ENCODE results near the gene DDC.

The DDC gene

DNA sequence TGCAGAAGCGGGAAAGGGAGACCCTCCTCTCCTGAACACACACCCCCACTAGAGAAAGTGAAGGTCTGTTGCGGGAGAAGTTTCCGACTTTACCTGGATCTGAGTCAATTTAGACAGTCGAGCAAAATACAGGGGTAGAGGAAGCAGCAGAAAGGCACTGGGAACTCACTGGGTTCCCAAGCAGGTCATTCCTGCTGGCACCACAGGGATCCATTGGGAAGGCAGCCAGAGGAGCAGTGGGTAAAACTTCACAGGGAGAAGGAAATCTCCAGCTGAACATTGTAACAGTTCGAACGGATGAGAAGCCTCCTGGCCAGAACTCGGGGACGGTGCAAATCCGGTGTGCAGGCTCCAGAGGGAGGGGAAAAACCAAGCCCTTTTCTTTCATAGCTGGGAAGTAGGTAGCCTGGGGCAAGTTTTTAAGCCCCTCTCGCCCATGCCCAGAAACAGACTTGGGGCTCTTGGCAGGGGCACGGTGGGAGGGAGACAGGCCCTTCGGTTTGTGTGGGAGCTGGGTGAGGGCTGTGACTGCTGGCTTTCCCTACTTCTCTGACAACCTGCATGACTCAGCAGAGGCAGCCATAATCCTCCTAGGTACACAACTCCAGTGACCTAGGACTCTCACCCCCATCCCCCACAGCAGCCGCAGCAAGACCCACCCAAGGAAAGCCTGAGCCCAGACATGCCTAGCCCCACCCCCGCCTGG lies 51.9 kb downstream of the DDC start:
- DNase-seq: no peak

GRCh38 chr7:50512384-50512783 lies 52.8 kb downstream of the DDC start:
- no peak for DNase-seq

DNA sequence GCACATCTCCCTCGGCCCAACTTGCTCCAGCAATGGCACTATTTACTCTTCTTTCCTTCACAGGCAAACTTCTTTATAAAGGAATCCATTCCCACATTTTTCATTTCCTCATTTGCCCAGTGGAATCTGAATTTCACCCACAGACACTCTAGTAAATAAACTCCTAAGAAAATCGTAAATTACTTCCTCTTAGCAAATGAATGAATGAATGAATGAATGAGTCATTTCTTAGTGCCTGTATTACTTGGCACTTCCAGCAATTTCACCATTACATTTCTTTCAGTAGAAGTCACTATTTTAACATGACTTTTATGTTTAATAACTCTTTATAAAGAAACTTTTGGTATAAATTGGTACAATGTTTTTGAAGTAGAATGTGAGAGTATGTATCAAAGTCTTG lies 55.7 kb downstream of the DDC start:
- DNase-seq: no peak

- no peak for DNase-seq
These were observed 56.7 kb downstream of the DDC start for GRCh38 chr7:50508471-50508943.

DNA sequence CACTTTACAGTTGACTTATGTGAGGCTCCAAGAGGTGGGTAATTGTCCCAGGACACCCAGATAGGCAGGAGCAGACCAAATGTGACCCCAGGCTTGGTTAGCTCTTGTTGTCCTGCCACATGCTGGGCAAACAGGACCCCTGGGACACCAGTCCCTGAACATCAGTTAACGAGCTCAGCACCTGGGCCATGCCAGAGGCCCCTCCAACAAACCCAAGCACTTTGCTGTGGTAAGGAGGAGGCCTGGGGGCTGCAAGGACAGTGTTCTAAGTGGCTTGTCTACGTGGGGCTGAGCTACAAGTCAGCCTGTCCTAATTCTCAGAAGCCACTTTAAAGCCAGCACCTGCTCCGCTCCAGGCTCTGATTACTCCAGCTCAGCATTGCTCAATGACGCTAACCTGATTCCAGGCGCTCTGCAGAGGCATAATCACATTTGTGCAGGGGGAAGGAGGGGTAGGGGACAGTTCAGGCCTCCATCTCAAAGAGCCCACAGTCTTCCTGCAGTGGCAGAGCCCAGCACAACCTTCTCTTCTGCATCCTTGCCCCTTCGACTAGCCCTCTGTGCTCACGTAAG lies 57.2 kb downstream of the DDC start:
- no peak for DNase-seq

- DNase-seq: no peak
These were observed 59.5 kb downstream of the DDC start for GRCh38 chr7:50505553-50506210.

GRCh38 chr7:50504646-50505546 lies 60.3 kb downstream of the DDC start:
- no peak for DNase-seq

DNA sequence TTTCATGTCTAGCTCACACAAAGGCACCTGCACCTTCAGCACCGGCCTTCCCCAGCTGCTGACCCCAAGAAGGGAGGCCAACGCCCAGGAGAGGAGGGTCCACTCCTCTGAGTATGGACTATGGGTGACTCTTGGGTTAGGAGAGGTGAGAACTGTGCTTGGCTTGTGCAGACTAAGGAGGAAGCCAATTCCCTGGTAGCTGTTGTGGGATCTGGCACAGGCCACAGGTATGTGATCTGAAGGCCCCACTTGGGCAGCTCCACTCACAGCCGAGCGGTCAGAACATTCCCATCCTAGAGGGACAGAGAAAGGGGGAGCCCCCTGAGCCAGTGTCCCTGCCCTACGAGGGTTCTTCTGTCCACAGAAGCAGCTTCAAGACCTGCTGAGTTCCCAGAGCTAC lies 62.3 kb downstream of the DDC start:
- DNase-seq: no peak

- DNase-seq: no peak
These were observed 63.1 kb downstream of the DDC start for GRCh38 chr7:50502001-50502684.

- DNase-seq: no peak
These were observed 66.1 kb downstream of the DDC start for GRCh38 chr7:50499092-50499491.

DNA sequence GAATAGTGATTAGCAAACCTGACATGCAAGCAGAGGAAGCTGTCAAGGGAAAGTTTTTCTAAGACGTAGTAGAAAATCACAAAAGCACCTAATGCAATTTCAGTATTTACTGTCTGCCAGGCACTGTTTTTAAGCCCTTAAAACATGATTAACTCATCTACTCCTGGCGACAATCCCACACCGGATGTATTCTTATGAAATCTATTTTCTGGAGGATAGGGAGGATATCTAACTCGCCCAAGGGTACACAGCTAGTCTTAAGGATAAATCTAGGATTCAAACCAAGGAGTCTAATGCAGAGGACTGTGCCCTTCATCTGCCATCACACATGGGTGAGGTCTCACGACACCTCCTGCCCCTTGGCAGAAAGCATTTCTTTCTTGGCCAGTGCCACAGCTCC lies 67.2 kb downstream of the DDC start:
- DNase-seq: no peak

DNA sequence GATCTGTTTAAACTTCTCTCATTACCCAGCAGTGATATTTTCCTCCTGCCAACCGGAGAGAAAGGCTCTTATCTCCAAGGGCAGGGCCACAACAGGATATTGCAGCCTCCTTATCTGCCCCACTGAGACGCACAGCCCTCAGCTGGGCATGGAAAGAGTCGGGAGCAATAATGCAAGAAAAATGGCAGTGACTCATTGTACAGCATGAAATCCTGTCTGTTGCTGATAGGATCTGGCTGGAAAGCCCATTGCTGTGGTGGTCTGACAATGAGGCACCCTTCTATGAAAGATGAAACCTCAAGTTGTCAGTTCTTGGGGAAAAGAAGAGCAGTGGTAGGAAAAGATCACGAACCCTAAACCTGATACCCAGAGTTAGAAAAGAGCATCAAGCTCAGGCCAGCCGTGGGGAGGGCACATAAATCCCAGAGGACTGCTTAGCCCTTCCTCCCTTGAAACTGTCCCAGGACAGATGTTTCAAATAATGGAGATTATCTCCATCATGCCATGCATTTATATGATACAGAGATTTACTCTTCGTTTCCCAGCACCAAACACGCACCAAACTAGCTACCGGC lies 68.0 kb downstream of the DDC start:
- no peak for DNase-seq

DNA sequence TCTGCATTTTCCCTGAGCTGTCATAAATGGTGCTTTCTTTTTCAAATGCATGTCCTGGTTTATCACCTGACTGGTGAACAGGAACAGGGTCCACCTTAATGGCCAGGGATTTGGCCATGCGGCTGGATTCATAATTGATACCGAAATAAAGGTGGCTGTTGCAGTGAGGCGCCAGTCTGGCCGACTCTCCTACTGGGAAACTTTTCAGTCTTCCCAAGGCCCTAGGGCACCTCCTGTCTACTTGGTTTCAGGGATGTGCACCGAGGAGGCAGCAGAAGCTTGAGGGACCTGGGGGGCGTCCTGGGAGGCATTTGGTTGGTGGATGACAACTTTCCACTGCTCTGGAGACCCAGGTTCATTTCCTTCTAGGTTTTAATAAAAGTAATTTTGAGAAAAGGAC lies 68.6 kb downstream of the DDC start:
- DNase-seq: no peak

DNA sequence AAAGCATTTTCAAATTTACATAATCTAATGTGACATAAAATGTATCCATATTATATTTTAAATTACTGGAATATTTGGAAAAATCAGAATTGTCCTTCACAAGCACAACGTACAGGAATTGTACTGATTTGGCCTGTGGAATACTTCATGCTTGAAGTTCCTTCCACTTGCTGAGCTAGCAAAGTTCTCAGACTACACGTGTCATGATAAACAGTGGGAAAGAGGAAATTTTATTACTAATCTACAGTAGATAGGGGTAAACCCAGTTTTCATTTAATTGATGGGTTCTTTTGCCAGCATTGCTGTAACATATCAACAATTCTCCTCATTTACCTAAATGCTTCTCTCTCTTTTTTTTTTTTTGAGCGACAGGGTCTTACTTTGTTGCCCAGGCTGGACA lies 69.5 kb downstream of the DDC start:
- DNase-seq: no peak

- DNase-seq: no peak
These were observed 72.3 kb downstream of the DDC start for GRCh38 chr7:50492770-50493519.

GRCh38 chr7:50491943-50492342 lies 73.3 kb downstream of the DDC start:
- DNase-seq: no peak

- DNase-seq: no peak
These were observed 74.0 kb downstream of the DDC start for GRCh38 chr7:50491209-50491608.

DNA sequence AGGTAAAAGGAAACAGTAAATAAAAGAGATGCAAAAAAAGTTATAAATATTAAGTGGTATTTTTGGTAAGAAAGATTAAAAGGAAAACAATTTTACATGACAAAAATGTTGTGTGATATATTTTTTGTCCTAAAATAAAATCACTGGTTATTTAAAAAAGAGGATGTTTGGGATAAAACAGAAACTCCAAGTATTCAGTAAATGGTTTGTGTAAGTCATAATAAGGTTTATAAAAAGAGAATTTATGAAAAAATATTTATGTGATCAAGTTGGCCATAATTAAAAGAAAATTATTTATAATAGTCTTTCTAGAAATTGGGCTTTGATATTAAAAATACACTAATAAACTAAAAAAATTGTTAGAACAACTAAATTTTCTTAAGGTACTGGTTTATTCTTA lies 76.8 kb downstream of the DDC start:
- no peak for DNase-seq

GRCh38 chr7:50486512-50486911 lies 78.7 kb downstream of the DDC start:
- DNase-seq: no peak

- DNase-seq: no peak
These were observed 83.3 kb downstream of the DDC start for GRCh38 chr7:50481867-50482266.

DNA sequence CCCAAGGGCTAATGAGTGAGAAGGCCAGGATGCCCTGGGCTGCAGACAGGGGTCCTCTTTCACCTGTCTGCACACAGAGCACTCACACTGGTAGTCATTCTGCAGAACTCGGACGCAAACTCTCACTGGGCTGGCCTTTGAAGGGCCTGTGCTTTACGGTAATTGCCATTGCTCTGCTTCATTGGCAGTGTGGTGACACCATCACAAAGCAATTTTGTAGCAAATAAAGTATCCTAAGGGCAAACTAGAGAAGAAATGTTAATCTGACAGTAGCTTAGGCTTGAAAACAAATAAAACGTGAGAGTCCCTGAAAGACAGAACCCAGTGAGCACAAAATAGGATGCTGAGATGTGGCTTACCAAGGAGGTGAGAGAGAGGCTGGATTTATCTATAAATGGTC lies 84.4 kb downstream of the DDC start:
- DNase-seq: no peak
